Measurements from ENCODE around the gene HPN. TPM values are rescaled to one million over a fixed set of nuclear protein-coding genes. Genes with fewer than 3 reads are reported as not detected.
"Not testable (repeated sequence)": the region's sequence is repeated elsewhere in the genome, so short reads cannot be mapped to it uniquely, and the experiment has no call there.

The HPN gene
- total RNA-seq, 1 donor from 2014 or later, result under 0.01 TPM

DNA sequence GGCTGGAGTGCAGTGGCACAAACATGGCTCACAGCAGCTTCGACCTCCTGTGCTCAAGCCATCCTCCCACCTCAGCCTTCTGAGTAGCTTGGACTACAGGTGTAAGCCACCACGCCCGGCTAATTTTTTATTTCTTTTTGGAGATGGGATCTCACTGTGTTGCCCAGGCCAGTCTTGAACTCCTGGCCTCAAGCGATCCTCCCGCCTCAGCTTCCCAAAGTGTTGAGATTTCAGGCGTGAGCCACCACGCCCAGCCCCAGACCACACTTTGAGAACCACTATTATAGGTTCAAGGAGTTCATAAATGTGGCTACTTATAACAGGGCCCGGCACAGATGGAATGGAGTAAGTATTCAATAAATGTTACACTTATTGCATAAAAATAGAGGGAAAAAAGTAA lies 14.5 kb upstream of the HPN start:
- no peak for DNase-seq (ENCODE audit: low read depth in 2 of 2)

DNA sequence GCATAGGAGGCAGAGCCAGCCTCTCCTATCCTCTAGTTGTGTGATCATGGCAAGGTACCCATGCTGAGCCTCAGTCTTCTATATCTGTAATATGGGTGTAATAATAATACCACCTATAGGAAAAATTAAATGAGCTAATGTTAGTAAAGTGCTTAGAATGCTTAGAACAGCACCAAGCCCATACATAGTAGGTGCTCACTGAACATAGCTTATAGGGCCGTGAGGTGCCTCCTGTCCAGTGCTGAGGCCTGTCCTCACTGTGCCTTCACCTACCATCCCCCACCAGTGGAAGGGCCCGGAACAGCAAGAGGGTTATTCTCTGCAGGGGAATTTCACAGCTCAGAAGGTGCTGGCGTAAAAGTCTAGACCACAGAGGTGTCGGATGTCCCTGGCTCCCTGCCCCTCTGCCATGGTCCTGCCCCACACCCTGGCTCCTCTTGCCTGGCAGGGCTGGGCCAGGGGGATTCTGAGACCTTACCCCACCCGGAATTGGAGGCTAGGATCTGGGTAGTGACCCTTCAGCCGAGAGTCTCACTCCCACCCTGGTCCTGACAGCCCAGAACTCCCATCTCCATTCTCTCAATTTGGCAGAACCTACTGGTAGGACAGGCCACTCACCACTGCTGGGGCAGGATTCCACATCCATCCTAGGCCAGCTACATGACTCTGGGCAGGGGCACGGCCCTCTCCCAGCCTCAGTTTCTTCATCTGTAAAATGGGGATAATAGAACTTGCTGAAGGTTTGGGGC lies 13.5 kb upstream of the HPN start:
- no peak for DNase-seq (ENCODE audit: low read depth in 2 of 2)

GRCh38 chr19:35028600-35028885 lies 13.0 kb upstream of the HPN start:
- DNase-seq (ENCODE audit: low read depth in 2 of 2), result not testable (repeated sequence)

DNA sequence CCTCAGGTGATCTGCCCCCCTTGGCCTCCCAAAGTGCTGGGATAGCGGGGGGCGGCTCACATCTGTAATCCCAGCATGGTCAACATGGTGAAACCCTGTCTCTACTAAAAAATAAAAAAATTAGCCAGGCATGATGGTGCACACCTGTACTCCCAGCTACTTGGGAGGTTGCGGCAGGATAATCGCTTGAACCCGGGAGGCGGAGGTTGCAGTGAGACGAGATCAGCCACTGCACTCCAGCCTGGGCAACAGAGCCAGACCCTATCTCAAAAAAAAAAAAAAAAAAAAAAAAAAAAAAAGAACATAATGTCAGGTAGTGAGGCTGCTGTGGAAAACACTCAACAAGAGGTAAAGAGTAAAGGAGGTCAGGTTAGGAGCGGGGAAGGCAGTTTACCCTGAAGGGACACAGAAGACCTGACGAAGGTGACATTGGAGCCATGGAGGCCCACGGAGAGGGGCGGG lies 12.2 kb upstream of the HPN start:
- not testable (repeated sequence) for DNase-seq (ENCODE audit: low read depth in 2 of 2)

GRCh38 chr19:35029737-35030256 lies 11.7 kb upstream of the HPN start:
- no peak for DNase-seq (ENCODE audit: low read depth in 2 of 2)

DNA sequence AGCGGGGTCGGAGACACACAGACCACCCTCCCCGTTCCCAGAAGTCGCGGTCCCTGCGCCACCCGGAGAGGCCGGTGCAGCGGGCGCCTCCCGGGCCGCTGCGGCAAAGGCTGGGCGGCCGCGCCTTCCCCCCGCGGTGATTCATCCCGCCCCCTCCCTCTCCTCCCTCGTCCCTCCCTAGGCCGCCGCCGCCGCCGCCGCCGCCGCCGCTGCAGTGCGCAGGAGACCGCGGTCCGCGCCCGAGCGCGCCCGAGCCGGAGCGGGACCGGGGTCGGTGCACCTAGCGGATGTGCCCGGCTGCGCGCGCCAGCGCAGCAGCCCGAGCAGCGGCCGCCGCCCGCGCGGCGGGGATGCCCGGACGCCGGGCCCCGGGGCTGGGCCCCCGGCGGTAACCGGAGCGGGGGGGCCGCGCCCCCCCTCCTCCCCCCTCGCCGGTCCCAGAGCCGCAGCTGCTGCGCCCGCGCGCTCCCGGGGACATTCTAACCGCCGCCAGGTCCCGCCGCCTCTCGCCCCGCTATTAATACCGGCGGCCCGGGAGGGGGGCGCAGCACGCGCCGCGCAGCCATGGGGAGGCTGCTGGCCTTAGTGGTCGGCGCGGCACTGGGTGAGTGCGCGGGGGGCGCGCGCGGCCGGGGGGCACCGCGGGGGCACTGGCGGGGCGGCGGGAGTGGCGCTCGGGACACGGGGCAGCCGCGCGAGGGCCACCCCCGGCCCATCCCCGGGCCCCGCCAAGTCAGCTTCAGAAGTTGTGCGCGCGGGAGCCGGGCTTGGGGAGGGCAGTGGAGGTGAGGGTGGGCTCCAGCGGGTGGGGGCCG lies 11.1 kb upstream of the HPN start, which contains the start of gene SCN1B:
Gene SCN1B (plus strand): TSS at position 214 of the 815 bp plus-strand sequence. CDS start 351 bp downstream, at position 565.
- peak; percentile 72 to 74 for DNase-seq (ENCODE audit: low read depth in 2 of 2)

- DNase-seq (ENCODE audit: low read depth in 2 of 2), result no peak
Measured at GRCh38 chr19:35031072-35031881, 10.2 kb upstream of the HPN start.

GRCh38 chr19:35032356-35032865 lies 9.1 kb upstream of the HPN start:
- no peak for DNase-seq (ENCODE audit: low read depth in 2 of 2)

DNA sequence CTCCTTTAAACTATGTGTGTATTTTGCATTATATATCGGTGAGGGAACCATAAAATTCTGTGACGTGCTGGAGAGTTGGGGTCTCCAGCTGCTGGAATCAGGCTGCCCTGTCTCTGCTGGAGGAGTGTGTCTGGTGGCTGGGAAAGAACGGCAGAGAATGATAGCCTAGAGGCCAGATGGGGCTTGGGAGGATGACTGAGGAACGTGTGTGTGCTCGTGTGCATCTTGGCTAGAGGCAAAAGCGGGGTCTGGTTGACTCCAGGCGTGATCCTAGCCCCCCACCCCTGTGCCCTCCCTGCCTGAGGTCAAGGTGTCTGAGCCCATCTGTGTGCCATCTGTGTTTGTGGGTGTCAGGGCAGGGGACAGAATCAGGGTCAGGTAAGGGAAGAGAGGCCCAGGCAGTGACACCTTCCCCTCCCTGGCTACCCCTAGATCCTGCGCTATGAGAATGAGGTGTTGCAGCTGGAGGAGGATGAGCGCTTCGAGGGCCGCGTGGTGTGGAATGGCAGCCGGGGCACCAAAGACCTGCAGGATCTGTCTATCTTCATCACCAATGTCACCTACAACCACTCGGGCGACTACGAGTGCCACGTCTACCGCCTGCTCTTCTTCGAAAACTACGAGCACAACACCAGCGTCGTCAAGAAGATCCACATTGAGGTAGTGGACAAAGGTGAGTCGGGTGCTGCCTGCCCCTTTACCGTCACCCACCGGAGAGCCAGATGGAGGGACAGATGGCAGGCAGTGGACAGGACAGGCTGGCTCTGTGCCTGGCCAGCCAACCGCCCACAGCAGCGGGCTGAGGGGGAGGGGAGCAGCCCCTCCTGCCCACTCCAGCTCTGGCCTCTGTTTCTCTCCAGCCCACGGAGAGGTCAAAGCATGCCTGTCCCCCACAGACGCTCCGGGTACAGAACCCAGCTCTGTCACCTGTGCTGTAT lies 8.2 kb upstream of the HPN start:
- DNase-seq (ENCODE audit: low read depth in 2 of 2), result no peak

- no peak for DNase-seq (ENCODE audit: low read depth in 2 of 2)
Measured at GRCh38 chr19:35034005-35034502, 7.5 kb upstream of the HPN start.

- no peak for DNase-seq (ENCODE audit: low read depth in 2 of 2)
Measured at GRCh38 chr19:35034588-35035382, 6.7 kb upstream of the HPN start.

GRCh38 chr19:35037716-35038622 lies 3.6 kb upstream of the HPN start:
- DNase-seq (ENCODE audit: low read depth in 2 of 2), result peak; percentile 47 to 77

- peak in 1 of 2 donors; percentile 50 for DNase-seq (ENCODE audit: low read depth in 2 of 2)
Measured at GRCh38 chr19:35038623-35039512, 2.7 kb upstream of the HPN start.

GRCh38 chr19:35039881-35040825 lies 1.4 kb upstream of the HPN start:
- DNase-seq (ENCODE audit: low read depth in 2 of 2), result no peak

- DNase-seq (ENCODE audit: low read depth in 2 of 2), result peak; percentile 18 to 85
Measured at GRCh38 chr19:35040826-35041547, 534 bp upstream of the HPN start.

Data from lung microvascular endothelial cell (primary cell).